HG03575 (cell line): Measurements from ENCODE around the gene PPM1H.
"Not testable (repeated sequence)": the region's sequence is repeated elsewhere in the genome, so short reads cannot be mapped to it uniquely, and the experiment has no call there.

Experiments
- ATAC-seq: cut with Tn5 transposase; IDR thresholded peaks from one replicate; pipeline ENCODE4 v1.9.1; 2021; ENCODE audit not compliant: unreplicated experiment, insufficient number of reproducible peaks, low FRiP score; ENCODE audit errors: extremely low read depth

PPM1H gene

GRCh38 chr12:62913380-62913779 lies 21.6 kb downstream of the PPM1H start:
- no peak for ATAC-seq

- no peak for ATAC-seq
Observed at GRCh38 chr12:62912644-62913043, 22.3 kb downstream of the PPM1H start.

GRCh38 chr12:62911286-62911685 lies 23.7 kb downstream of the PPM1H start:
- ATAC-seq = no peak

- no peak for ATAC-seq
Observed at GRCh38 chr12:62910549-62911169, 24.3 kb downstream of the PPM1H start.

- no peak for ATAC-seq
Observed at GRCh38 chr12:62909340-62909739, 25.6 kb downstream of the PPM1H start.

GRCh38 chr12:62908674-62909073 lies 26.3 kb downstream of the PPM1H start:
- ATAC-seq = no peak

GRCh38 chr12:62907561-62907960 lies 27.4 kb downstream of the PPM1H start:
- ATAC-seq = no peak

- no peak for ATAC-seq
Observed at GRCh38 chr12:62907078-62907477, 27.9 kb downstream of the PPM1H start.

- no peak for ATAC-seq
Observed at GRCh38 chr12:62903151-62903550, 31.8 kb downstream of the PPM1H start.

GRCh38 chr12:62900686-62901272 lies 34.2 kb downstream of the PPM1H start:
- ATAC-seq = no peak

GRCh38 chr12:62899568-62900390 lies 35.2 kb downstream of the PPM1H start:
- ATAC-seq = no peak

GRCh38 chr12:62898526-62898925 lies 36.4 kb downstream of the PPM1H start:
- ATAC-seq = no peak

GRCh38 chr12:62895351-62895877 lies 39.5 kb downstream of the PPM1H start:
- no peak for ATAC-seq

GRCh38 chr12:62893276-62893675 lies 41.7 kb downstream of the PPM1H start:
- ATAC-seq = no peak

- ATAC-seq = no peak
Observed at GRCh38 chr12:62891805-62892549, 43.0 kb downstream of the PPM1H start.

GRCh38 chr12:62888454-62889110 lies 46.4 kb downstream of the PPM1H start:
- no peak for ATAC-seq

GRCh38 chr12:62886796-62887195 lies 48.2 kb downstream of the PPM1H start:
- ATAC-seq = no peak

- no peak for ATAC-seq
Observed at GRCh38 chr12:62885242-62885641, 49.7 kb downstream of the PPM1H start.

GRCh38 chr12:62884832-62885231 lies 50.1 kb downstream of the PPM1H start:
- not testable (repeated sequence) for ATAC-seq
